Liver (tissue), 9 donors: ENCODE data around the gene CACNA1F. TPM values are rescaled to one million over a fixed set of nuclear protein-coding genes. Genes with fewer than 3 reads are reported as not detected.

ENCODE experiments used
- DNase-seq: peaks from one replicate; pipeline ENCODE4 v3.0.0-alpha.2; 2017; ENCODE audit warnings: low spot score
- H3K27ac ChIP-seq, 2 donors: one replicate each; pipeline ENCODE4 v1.7.0; 2013; ENCODE audit warnings: inconsistent platforms in 2 of 2, low read length in 2 of 2, control low read depth in 1 of 2, low read depth in 1 of 2, mild to moderate bottlenecking in 1 of 2
- H3K27me3 ChIP-seq, 4 donors: one replicate each; pipeline versions ENCODE4 v1.6.1 to v1.7.0; 2013; ENCODE audit warnings: low read length in 3 of 4, inconsistent platforms in 1 of 4, mild to moderate bottlenecking in 1 of 4, moderate library complexity in 1 of 4; ENCODE audit not compliant: control insufficient read depth in 4 of 4, insufficient read depth in 4 of 4
- H3K36me3 ChIP-seq, 4 donors: one replicate each; pipeline versions ENCODE4 v1.6.1 to v1.7.0; 2013; ENCODE audit warnings: low read length in 3 of 4, mild to moderate bottlenecking in 3 of 4, low read depth in 1 of 4, moderate library complexity in 1 of 4; ENCODE audit not compliant: control insufficient read depth in 4 of 4, insufficient read depth in 3 of 4
- H3K4me1 ChIP-seq, 4 donors: one replicate each; pipeline versions ENCODE4 v1.6.1 to v1.7.0; 2013; ENCODE audit warnings: low read length in 3 of 4, mild to moderate bottlenecking in 3 of 4, moderate library complexity in 1 of 4; ENCODE audit not compliant: control insufficient read depth in 4 of 4, insufficient read depth in 4 of 4
- H3K4me3 ChIP-seq, 3 donors: one replicate each; pipeline versions ENCODE4 v1.6.1 to v1.7.0; 2013; ENCODE audit warnings: low read length in 3 of 3, control low read depth in 1 of 3, low read depth in 1 of 3, mild to moderate bottlenecking in 1 of 3
- H3K9ac ChIP-seq, 2 donors: one replicate each; pipeline ENCODE4 v1.7.0; 2013; ENCODE audit warnings: low read length in 2 of 2, mild to moderate bottlenecking in 2 of 2, moderate library complexity in 2 of 2, control low read depth in 1 of 2, low read depth in 1 of 2
- H3K9me3 ChIP-seq, 4 donors: one replicate each; pipeline versions ENCODE4 v1.6.1 to v1.7.0; 2013; ENCODE audit warnings: low read length in 3 of 4; ENCODE audit not compliant: control insufficient read depth in 4 of 4
- CTCF ChIP-seq: fragments of 150-350 bp; IDR thresholded peaks from 2 replicates; pipeline ENCODE4 v1.5.1; 2017; ENCODE audit warnings: improper control_type of control experiment, low read depth, low read length; ENCODE audit not compliant: missing input control
- EGR1 ChIP-seq, 2 donors: IDR thresholded peaks; 2 replicates each; pipeline ENCODE4 v1.6.1; 2016 to 2018; ENCODE audit warnings: antibody characterized with exemption in 2 of 2, low read depth in 2 of 2
- GABPA ChIP-seq, 2 donors: IDR thresholded peaks in 1 of 2; conservative IDR thresholded peaks in 1 of 2; 2 replicates each; pipeline ENCODE4 v1.6.1; 2016; ENCODE audit warnings: antibody characterized with exemption in 2 of 2, mild to moderate bottlenecking in 1 of 2, moderate library complexity in 1 of 2
- HNF4A ChIP-seq, 2 donors: conservative IDR thresholded peaks; 2 replicates each; pipeline ENCODE4 v1.6.1; 2016; ENCODE audit warnings: antibody characterized with exemption in 2 of 2, mild to moderate bottlenecking in 2 of 2
- HNF4G ChIP-seq: IDR thresholded peaks from 2 replicates; pipeline ENCODE4 v1.6.1; 2016; ENCODE audit warnings: antibody characterized with exemption
- JUND ChIP-seq, 2 donors: IDR thresholded peaks; 2 replicates each; pipeline ENCODE4 v1.6.1; 2016; ENCODE audit warnings: antibody characterized with exemption in 2 of 2
- RAD21 ChIP-seq, 2 donors: IDR thresholded peaks; 2 replicates each; pipeline ENCODE4 v1.6.1; 2016; ENCODE audit warnings: antibody characterized with exemption in 2 of 2, mild to moderate bottlenecking in 2 of 2
- RXRA ChIP-seq, 2 donors: IDR thresholded peaks; 2 replicates each; pipeline ENCODE4 v1.6.1; 2017 to 2018; ENCODE audit warnings: antibody characterized with exemption in 2 of 2, mild to moderate bottlenecking in 1 of 2
- SP1 ChIP-seq: IDR thresholded peaks from 2 replicates; pipeline ENCODE4 v1.6.1; 2018; ENCODE audit warnings: antibody characterized with exemption, mild to moderate bottlenecking
- ZBTB33 ChIP-seq: IDR thresholded peaks from 2 replicates; pipeline ENCODE4 v1.6.1; 2016; ENCODE audit warnings: antibody characterized with exemption
- WGBS: extraction: QIAGEN DNeasy Blood & Tissue Kit; methylation state at CpG from one replicate; pipeline ENCODE4 v1.1.7; 2013; 5-methylcytosine and 5-hydroxymethylcytosine counted together
- polyA plus RNA-seq, 2 donors: library from polyadenylated mRNA; stranded (reverse) in 1 of 2; unstranded in 1 of 2; fragments of 200-250 nt in 1 of 2; fragments of >200 nt in 1 of 2; fragmentation: Nextera tagmentation in 1 of 2; extraction: Ambion mirVana in 1 of 2; gene quantifications; one replicate each; pipeline versions ENCODE4 v1.2.1 to v1.2.3, GENCODE V29; 2013 to 2015
- total RNA-seq, 2 donors: library from RNA; depleted of rRNA; stranded (reverse); fragments of >200 nt; gene quantifications; one replicate each; pipeline ENCODE4 v1.2.3, GENCODE V29; 2014
- TF ChIP-seq, protein P1 (sequence below): IDR thresholded peaks from 2 replicates; pipeline ENCODE4 v1.6.1; 2016; ENCODE audit warnings: antibody characterized with exemption
- donor health status: healthy.
- donor health status: healthy.
- donor health status: healthy.
- donor health status: healthy.
- donor health status: healthy.

Gene CACNA1F
- total and polyA plus RNA-seq, 4 donors: 0.03 TPM; not detected in 3

DNA sequence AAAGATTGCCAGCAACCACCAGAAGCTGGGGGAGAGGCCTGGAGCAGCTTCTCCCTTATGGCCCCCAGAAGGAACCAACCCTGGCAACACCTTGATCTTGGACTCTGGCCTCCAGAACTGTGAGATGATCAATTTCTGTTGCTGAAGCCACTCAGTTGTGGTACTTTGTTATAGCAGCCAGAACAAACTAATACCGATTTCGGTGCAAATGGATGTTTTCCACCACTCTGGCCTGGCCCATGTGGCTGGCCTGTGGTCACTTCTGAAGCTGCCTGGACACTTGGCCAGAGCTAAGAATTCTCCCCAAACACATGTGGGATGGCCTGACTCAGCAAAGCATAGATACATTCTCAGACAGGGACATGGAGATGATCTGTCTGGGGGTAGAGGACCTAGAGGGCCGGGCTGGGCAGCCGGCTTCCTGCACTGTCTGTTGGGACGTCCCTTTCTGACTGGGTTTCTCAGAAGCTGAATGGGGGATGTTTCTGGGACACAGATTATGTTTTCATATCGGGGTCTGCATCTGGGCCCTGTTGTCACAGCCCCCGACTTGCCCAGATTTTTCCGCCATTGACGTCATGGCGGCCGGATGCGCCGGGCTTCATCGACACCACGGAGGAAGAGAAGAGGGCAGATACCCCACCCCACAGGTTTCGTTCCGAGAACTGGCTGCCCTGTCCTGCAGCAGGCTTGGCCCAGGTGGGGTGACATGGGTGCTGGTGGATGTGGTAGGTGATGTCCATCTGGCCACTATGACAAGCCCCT, 27.3 kb upstream of the CACNA1F start:
- H3K27me3 ChIP-seq: no peaks in the 10 kb centered on the region
- H3K9ac ChIP-seq: no peak overlapping the region
- 96% methylated on average over 17 of the region's 17 CpGs for WGBS
- DNase-seq: no peak
- H3K9me3 ChIP-seq: no peaks in the 10 kb centered on the region
- H3K4me3 ChIP-seq: no peak overlapping the region
- H3K36me3 ChIP-seq: no peaks in the 10 kb centered on the region
- TF ChIP-seq JUND (IDR thresholded peaks at IDR 0.05) (no peak), ZBTB33 (no peak), GABPA (IDR thresholded peaks at IDR 0.05 in 1 of 2, conservative IDR thresholded peaks at IDR 0.05 in 1 of 2) (no peak)
- H3K4me1 ChIP-seq: peaks cover 3 to 16% (median 5%) of the 10 kb centered on the region in 4 donors
- H3K27ac ChIP-seq: no peak overlapping the region

GRCh38 chrX:49258749-49259124, 25.6 kb upstream of the CACNA1F start:
- TF ChIP-seq EGR1 (IDR thresholded peaks at IDR 0.05; ENCODE audit: low read depth in 2 of 2) (no peak), HNF4A (conservative IDR thresholded peaks at IDR 0.05) (peak; percentile 36 to 64), SP1 (peak; percentile 38)
- TF ChIP-seq, protein P1, sequence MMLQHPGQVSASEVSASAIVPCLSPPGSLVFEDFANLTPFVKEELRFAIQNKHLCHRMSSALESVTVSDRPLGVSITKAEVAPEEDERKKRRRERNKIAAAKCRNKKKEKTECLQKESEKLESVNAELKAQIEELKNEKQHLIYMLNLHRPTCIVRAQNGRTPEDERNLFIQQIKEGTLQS: no peak
- Histone ChIP-seq H3K27me3 (no peaks in the 10 kb centered on the region), H3K27ac (no peak overlapping the region), H3K4me3 (no peak overlapping the region), H3K4me1 (peaks cover 3 to 16% (median 5%) of the 10 kb centered on the region in 4 donors), H3K9me3 (no peaks in the 10 kb centered on the region), H3K9ac (no peak overlapping the region), H3K36me3 (no peaks in the 10 kb centered on the region)
- 55% methylated on average over 5 of the region's 5 CpGs for WGBS
- DNase-seq: no peak

DNA sequence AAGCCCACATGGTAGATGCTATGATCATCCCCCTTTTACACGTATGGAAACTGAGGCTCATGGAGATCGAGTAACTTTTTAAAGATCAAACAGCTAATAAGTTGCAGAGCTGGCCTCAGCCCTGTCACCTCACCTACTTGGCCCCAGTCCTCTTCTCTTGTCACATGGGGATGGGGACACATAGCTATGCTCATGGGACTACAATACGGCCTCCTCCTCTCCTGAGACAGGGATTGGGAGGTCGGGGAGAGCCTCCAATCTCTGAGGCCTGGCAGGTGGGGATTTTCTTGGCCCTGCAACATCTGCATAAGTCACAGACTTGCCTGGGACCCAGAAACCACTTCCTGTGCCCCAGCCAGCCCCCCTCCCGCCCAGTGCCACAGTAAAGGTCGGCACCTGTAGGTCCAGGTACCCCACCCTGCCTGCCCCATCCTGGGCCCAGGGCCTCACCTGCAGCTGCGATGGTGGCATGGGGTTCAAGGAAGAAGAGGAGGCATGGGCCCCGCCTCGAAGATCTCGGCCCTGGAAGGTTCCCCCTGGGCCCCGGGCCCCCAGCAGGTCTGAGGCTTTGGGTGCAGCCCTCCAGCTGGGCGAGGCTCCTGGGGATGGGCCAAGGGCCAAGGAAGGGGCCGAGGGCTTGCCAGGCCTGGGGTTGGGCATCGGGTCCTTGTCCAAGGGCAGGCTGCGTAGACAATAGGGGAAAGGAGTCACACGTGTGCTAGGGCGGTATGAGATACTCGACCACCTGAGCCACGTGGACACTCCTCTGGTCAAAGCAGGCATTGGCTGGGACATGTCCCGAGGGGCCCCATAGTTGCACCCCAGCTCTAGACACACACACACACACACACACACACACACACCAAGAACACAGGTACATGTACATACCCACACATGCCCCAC, 25.0 kb upstream of the CACNA1F start:
- Histone ChIP-seq H3K9ac (no peak overlapping the region), H3K27me3 (no peaks in the 10 kb centered on the region), H3K27ac (no peak overlapping the region), H3K36me3 (no peaks in the 10 kb centered on the region), H3K9me3 (no peaks in the 10 kb centered on the region), H3K4me1 (peaks cover 3 to 16% (median 5%) of the 10 kb centered on the region in 4 donors), H3K4me3 (no peak overlapping the region)
- TF ChIP-seq JUND (IDR thresholded peaks at IDR 0.05): no peak
- TF ChIP-seq, protein P1: no peak
- TF ChIP-seq RAD21 (IDR thresholded peaks at IDR 0.05): no peak
- TF ChIP-seq RXRA (IDR thresholded peaks at IDR 0.05): no peak
- no peak for TF ChIP-seq ZBTB33
- TF ChIP-seq HNF4G: no peak
- no peak for TF ChIP-seq CTCF
- no peak for DNase-seq
- 76% methylated on average over 20 of the region's 20 CpGs for WGBS
